Heart left ventricle (tissue), 16 donors: Measurements from ENCODE around the gene COL6A2. TPM values are rescaled to one million over a fixed set of nuclear protein-coding genes. Genes with fewer than 3 reads are reported as not detected.

ENCODE experiments used
- ATAC-seq, 4 donors: fragments of 200-7000 bp; cut with Tn5 transposase; one replicate each; pipeline ENCODE4 v1.9.1; 2020 to 2022; ENCODE audit warnings: moderate library complexity in 4 of 4, mild to moderate bottlenecking in 3 of 4, moderate number of reproducible peaks in 1 of 4
- DNase-seq, 5 donors: peaks; one replicate each; pipeline ENCODE4 v3.0.0-alpha.2; 2020
- H3K27ac ChIP-seq, 12 donors: fragments of 200-600 bp; sonication (generic) in 4 of 12; one replicate each; pipeline versions ENCODE4 v1.5.0 to v1.8.0; 2016 to 2022; ENCODE audit warnings: mild to moderate bottlenecking in 2 of 12
- H3K27me3 ChIP-seq, 9 donors: fragments of 200-600 bp; sonication (generic) in 2 of 9; one replicate each; pipeline versions ENCODE4 v1.5.1 to v1.8.0; 2016 to 2022; ENCODE audit warnings: mild to moderate bottlenecking in 3 of 9
- H3K36me3 ChIP-seq, 9 donors: fragments of 200-600 bp; sonication (generic) in 2 of 9; one replicate each; pipeline versions ENCODE4 v1.5.0 to v1.8.0; 2018 to 2022; ENCODE audit warnings: mild to moderate bottlenecking in 2 of 9
- H3K4me1 ChIP-seq, 12 donors: fragments of 200-600 bp; sonication (generic) in 4 of 12; one replicate each; pipeline versions ENCODE4 v1.5.0 to v1.8.0; 2016 to 2022; ENCODE audit warnings: mild to moderate bottlenecking in 3 of 12
- H3K4me3 ChIP-seq, 12 donors: fragments of 200-600 bp; sonication (generic) in 4 of 12; one replicate each; pipeline versions ENCODE4 v1.5.0 to v1.8.0; 2017 to 2022; ENCODE audit warnings: mild to moderate bottlenecking in 9 of 12, moderate library complexity in 4 of 12
- H3K9me3 ChIP-seq, 12 donors: fragments of 200-600 bp; sonication (generic) in 4 of 12; one replicate each; pipeline versions ENCODE4 v1.5.0 to v1.8.0; 2016 to 2022; ENCODE audit warnings: mild to moderate bottlenecking in 1 of 12
- POLR2A ChIP-seq, 2 donors: fragments of 450-650 bp; IDR thresholded peaks; one replicate each; pipeline ENCODE4 v1.6.1; 2017; ENCODE audit warnings: antibody characterized with exemption in 2 of 2, mild to moderate bottlenecking in 2 of 2, moderate library complexity in 2 of 2
- WGBS, 4 donors: extraction: QIAGEN DNeasy Blood & Tissue Kit in 2 of 4; methylation state at CpG; one replicate each; pipeline versions ENCODE4 v1.1.5 to v1.1.7; 2013 to 2018; 5-methylcytosine and 5-hydroxymethylcytosine counted together
- intact Hi-C, 10 donors: fragments of 100-400 bp; cut with DNase I; formaldehyde crosslinking; loops; one replicate each; pipeline versions ENCODE4 v1.11.1 to v1.14.2; 2022
- polyA plus RNA-seq, 2 donors: library from polyadenylated mRNA; stranded (reverse); fragments of 200-250 nt; gene quantifications; one replicate each; pipeline ENCODE4 v1.2.3, GENCODE V29; 2013
- total RNA-seq, 9 donors: library from RNA; depleted of rRNA in 2 of 9; stranded (reverse); fragments of >200 nt in 2 of 9; fragmentation: NEBNext Ultra II Directional in 3 of 9; extraction: Animal tissue kit (Norgen Biotek cat#: 25700) in 3 of 9; gene quantifications; one replicate each; pipeline versions ENCODE4 v1.1.0 to v1.2.4, GENCODE V29; 2016 to 2023
- TF ChIP-seq, protein P1 (sequence below), 12 donors: fragments of 200-600 bp; sonication (generic) in 4 of 12; IDR thresholded peaks; one replicate each; pipeline versions ENCODE4 v1.5.0 to v1.8.0; 2018 to 2022; ENCODE audit warnings: antibody characterized with exemption in 12 of 12, mild to moderate bottlenecking in 5 of 12
- donor health status: ischemic (EF 13 %, LVEDD 7.1; RV severe dilation, severe dysfunction).
- donor health status: healthy with polysubstance abuse.
- donor health status: DM: no; HTN: yes; CAD: no.
- donor health status: DM: no; HTN: no; CAD: no.
- donor health status: ischemic (EF 25% LVEDD 6.9; RV normal size, moderate dysfunction).
- donor health status: ischemic (EF 25% LVEDD 5.7; RV mildly dilated, moderate dysfunction).
- donor health status: healthy.
- donor health status: DM: yes; HTN: yes; CAD: no.
- donor health status: ischemic (EF 35%, LVEDD 5.7; RV mildly dilated, moderate dysfunction).
- donor health status: nonischemic (EF 11% LVEDD 7.7; RV severe dilation, severe dysfunction).
- donor health status: DM: yes; HTN: yes; CAD: no.
- donor health status: PGD.
- donor health status: ischemic (EF 29% LVEDD 5.4; RV normal size, mild dysfunction).
- donor health status: nonischemic (EF 23%, LVEDD 6.1; RV moderate dilation, normal function).

COL6A2 gene
- total and polyA plus RNA-seq, 11 donors, result 118 to 484 (median 158) TPM

DNA sequence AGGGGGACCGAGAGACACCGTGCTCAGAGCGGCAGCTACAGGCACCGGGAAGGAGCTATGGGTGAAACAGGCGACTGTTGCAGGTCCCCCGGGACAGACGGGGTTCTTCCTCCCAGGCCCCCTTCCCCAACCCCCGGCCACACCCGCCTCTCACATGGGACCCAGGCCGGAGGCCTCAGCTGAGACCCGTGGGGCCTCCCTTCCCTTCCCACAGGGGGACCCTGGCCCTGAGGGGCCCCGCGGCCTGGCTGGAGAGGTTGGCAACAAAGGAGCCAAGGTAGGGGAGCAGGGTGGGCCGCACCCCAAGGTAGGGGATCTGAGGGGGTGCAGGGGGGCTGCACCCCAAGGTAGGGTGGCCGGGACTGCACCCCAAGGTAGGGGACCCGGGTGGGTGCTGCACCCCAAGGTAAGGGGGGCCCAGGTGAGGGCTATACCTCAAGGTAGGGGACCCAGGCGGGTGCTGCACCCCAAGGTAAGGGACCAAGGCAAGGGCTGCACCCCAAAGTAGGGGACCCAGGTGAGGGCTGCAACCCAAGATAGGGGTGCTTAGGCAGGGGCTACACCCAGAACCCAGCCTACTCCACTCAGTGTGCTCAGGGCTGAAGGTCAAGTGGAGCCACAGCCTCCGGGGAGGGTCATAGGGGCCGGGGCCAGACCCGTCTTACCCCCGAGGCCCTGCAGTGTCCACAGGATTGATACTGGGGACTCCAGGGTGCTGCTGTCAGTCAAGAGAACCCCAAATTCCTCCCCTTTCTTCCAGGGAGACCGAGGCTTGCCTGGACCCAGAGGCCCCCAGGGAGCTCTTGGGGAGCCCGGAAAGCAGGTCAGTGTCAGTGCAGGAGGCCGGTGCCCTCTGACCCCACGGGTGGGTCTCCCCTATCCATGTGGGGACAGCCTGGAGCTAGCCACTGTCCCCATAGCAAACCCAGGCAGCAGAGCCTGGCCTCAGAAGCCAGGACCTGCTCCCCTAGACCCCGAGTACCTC lies 22.7 kb downstream of the COL6A2 start:
- no peak overlapping the region for H3K4me3 ChIP-seq
- H3K36me3 ChIP-seq, result peaks cover 0 to 90% (median 77%) of the 10 kb centered on the region in 9 donors
- WGBS, 4 donors, result 87 to 93% (median 91%) methylated on average over 15 to 26 of the region's 26 CpGs
- intact Hi-C loops, result no loop called here
- DNase-seq (peak; percentile 4 to 59 (median 19)), ATAC-seq (no peak)
- H3K9me3 ChIP-seq, result no peaks in the 10 kb centered on the region
- TF ChIP-seq POLR2A (IDR thresholded peaks at IDR 0.05), result no peak
- TF ChIP-seq, protein P1, sequence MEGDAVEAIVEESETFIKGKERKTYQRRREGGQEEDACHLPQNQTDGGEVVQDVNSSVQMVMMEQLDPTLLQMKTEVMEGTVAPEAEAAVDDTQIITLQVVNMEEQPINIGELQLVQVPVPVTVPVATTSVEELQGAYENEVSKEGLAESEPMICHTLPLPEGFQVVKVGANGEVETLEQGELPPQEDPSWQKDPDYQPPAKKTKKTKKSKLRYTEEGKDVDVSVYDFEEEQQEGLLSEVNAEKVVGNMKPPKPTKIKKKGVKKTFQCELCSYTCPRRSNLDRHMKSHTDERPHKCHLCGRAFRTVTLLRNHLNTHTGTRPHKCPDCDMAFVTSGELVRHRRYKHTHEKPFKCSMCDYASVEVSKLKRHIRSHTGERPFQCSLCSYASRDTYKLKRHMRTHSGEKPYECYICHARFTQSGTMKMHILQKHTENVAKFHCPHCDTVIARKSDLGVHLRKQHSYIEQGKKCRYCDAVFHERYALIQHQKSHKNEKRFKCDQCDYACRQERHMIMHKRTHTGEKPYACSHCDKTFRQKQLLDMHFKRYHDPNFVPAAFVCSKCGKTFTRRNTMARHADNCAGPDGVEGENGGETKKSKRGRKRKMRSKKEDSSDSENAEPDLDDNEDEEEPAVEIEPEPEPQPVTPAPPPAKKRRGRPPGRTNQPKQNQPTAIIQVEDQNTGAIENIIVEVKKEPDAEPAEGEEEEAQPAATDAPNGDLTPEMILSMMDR (IDR thresholded peaks at IDR 0.05), result no peak
- peak overlapping the region in 1 of 12 donors; percentile 65 for H3K27ac ChIP-seq
- H3K27me3 ChIP-seq, result no peaks in the 10 kb centered on the region
- no peaks in the 10 kb centered on the region for H3K4me1 ChIP-seq

DNA sequence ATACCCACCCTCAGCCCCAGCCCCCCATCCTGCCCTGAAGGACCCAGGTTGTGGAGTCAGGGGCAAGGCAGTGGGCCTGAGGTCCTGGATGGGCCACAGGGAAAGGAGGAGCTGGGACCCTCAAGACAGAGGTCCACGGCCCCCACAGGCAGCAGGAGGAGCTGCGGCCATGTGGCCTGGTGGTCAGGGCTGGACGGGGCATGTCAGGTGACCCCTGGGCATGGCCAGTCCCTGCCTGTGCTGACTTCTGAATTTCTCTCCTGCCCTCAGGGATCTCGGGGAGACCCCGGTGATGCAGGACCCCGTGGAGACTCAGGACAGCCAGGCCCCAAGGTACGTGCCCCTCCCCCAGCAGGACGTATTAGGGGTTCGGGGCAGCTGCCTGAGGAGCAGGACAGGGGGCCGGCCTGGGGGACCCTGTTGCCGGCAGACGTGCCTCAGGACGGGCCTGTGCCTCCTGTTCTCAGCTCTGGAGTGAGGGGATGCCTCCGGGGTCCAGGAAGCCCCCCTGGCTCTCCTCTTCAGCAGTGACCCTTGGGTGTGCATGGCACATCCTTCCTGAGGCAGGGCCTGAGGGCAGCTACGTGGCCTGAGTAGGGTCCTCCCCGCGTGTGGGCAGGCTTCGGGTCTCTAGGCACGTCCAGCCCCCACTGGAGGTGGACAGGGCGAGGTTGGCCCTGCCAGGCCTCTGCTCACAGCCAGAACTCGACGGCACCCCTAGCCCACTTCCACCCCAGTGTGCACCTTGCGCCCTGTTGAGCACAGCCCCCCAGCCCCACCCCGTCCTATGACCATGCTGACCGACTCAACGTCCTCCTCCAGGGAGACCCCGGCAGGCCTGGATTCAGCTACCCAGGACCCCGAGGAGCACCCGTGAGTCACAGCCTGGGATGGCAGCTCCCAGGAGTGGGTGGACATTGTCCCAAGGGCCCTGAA lies 23.6 kb downstream of the COL6A2 start:
- H3K27me3 ChIP-seq, result no peaks in the 10 kb centered on the region
- ATAC-seq (no peak), DNase-seq (peak; percentile 7 to 56 (median 18))
- WGBS, 4 donors, result 95% methylated on average over 10 to 29 of the region's 29 CpGs
- H3K27ac ChIP-seq, result peak overlapping the region in 1 of 12 donors; percentile 65
- intact Hi-C loops, result no loop called here
- no peak for TF ChIP-seq POLR2A (IDR thresholded peaks at IDR 0.05)
- TF ChIP-seq, protein P1 (IDR thresholded peaks at IDR 0.05), result no peak
- no peak overlapping the region for H3K4me3 ChIP-seq
- H3K9me3 ChIP-seq, result no peaks in the 10 kb centered on the region
- no peaks in the 10 kb centered on the region for H3K4me1 ChIP-seq
- peaks cover 0 to 90% (median 74%) of the 10 kb centered on the region in 9 donors for H3K36me3 ChIP-seq

GRCh38 chr21:46122237-46122671 lies 24.3 kb downstream of the COL6A2 start:
- Histone ChIP-seq H3K9me3 (no peaks in the 10 kb centered on the region), H3K4me3 (no peak overlapping the region), H3K36me3 (peaks cover 0 to 90% (median 74%) of the 10 kb centered on the region in 9 donors), H3K4me1 (no peaks in the 10 kb centered on the region), H3K27me3 (no peaks in the 10 kb centered on the region), H3K27ac (peak overlapping the region in 1 of 12 donors; percentile 65)
- DNase-seq (peak; percentile 6 to 29 (median 15)), ATAC-seq (no peak)
- TF ChIP-seq, protein P1 (IDR thresholded peaks at IDR 0.05), result no peak
- TF ChIP-seq POLR2A (IDR thresholded peaks at IDR 0.05), result no peak
- WGBS, 4 donors, result 86 to 94% (median 92%) methylated on average over 11 to 12 of the region's 12 CpGs
- intact Hi-C loops, result no loop called here
